Esophagus squamous epithelium (tissue), 4 donors: ENCODE results near the gene CADM2.
"Not testable (repeated sequence)": the region's sequence is repeated elsewhere in the genome, so short reads cannot be mapped to it uniquely, and the experiment has no call there.

ENCODE experiments used
- POLR2A ChIP-seq, 4 donors: fragments of 450-650 bp; IDR thresholded peaks; one replicate each; pipeline ENCODE4 v1.6.1; 2017; ENCODE audit warnings: antibody characterized with exemption in 4 of 4, mild to moderate bottlenecking in 4 of 4, moderate library complexity in 3 of 4
- TF ChIP-seq, protein P1 (sequence below), 6 experiments: fragments of 450-650 bp in 4 of 6; fragments of 200-600 bp in 2 of 6; sonication (generic) in 2 of 6; IDR thresholded peaks; one replicate each; pipeline ENCODE4 v1.5.1; 2016 to 2019; ENCODE audit warnings: antibody characterized with exemption in 6 of 6, mild to moderate bottlenecking in 4 of 6, moderate library complexity in 4 of 6

DNA sequence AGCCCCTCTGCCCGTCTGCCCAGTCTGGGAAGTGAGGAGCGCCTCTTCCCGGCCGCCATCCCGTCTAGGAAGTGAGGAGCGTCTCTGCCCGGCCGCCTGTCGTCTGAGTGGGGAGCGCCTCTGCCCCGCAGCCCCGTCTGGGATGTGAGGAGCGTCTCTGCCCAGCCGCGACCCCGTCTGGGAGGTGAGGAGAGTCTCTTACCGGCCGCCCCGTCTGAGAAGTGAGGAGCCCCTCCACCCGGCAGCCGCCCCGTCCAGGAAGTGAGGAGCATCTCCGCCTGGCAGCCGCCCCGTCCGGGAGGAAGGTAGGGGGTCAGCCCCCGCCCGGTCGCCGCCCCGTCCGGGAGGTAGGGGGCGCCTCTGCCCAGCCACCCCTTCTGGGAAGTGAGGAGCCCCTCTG, 40.2 kb upstream of the CADM2 start:
- TF ChIP-seq, protein P1, sequence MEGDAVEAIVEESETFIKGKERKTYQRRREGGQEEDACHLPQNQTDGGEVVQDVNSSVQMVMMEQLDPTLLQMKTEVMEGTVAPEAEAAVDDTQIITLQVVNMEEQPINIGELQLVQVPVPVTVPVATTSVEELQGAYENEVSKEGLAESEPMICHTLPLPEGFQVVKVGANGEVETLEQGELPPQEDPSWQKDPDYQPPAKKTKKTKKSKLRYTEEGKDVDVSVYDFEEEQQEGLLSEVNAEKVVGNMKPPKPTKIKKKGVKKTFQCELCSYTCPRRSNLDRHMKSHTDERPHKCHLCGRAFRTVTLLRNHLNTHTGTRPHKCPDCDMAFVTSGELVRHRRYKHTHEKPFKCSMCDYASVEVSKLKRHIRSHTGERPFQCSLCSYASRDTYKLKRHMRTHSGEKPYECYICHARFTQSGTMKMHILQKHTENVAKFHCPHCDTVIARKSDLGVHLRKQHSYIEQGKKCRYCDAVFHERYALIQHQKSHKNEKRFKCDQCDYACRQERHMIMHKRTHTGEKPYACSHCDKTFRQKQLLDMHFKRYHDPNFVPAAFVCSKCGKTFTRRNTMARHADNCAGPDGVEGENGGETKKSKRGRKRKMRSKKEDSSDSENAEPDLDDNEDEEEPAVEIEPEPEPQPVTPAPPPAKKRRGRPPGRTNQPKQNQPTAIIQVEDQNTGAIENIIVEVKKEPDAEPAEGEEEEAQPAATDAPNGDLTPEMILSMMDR (IDR thresholded peaks at IDR 0.05) = not testable (repeated sequence)
- TF ChIP-seq POLR2A (IDR thresholded peaks at IDR 0.05) = not testable (repeated sequence)
